NCI-H1694 treated with DMSO at 0.1 percent for 48 hours (cell line): ENCODE measurements around the gene PTPN1.

ENCODE experiments used
- DNase-seq: peaks from one replicate; lab custom pipeline; 2025; lab: John Stamatoyannopoulos, UW

PTPN1 gene

GRCh38 chr20:50575865-50576720, 65.9 kb downstream of the PTPN1 start:
- peak; percentile 5 for DNase-seq

GRCh38 chr20:50577175-50578018, 67.2 kb downstream of the PTPN1 start:
- peak; percentile 11 for DNase-seq

GRCh38 chr20:50578061-50578777, 68.0 kb downstream of the PTPN1 start:
- no peak for DNase-seq

- DNase-seq = no peak
Measured at GRCh38 chr20:50578778-50579165, 68.6 kb downstream of the PTPN1 start.

- DNase-seq = no peak
Measured at GRCh38 chr20:50579511-50579910, 69.3 kb downstream of the PTPN1 start.

- DNase-seq = no peak
Measured at GRCh38 chr20:50580016-50580747, 70.0 kb downstream of the PTPN1 start.

GRCh38 chr20:50580842-50581544, 70.8 kb downstream of the PTPN1 start:
- no peak for DNase-seq

GRCh38 chr20:50582092-50582491, 71.9 kb downstream of the PTPN1 start:
- DNase-seq = no peak

- no peak for DNase-seq
Measured at GRCh38 chr20:50582591-50583234, 72.5 kb downstream of the PTPN1 start.

GRCh38 chr20:50583442-50584150, 73.4 kb downstream of the PTPN1 start:
- no peak for DNase-seq

- DNase-seq = no peak
Measured at GRCh38 chr20:50584687-50585086, 74.5 kb downstream of the PTPN1 start.

- no peak for DNase-seq
Measured at GRCh38 chr20:50585214-50585613, 75.0 kb downstream of the PTPN1 start.

- DNase-seq = no peak
Measured at GRCh38 chr20:50585678-50586077, 75.5 kb downstream of the PTPN1 start.

GRCh38 chr20:50586531-50587232, 76.5 kb downstream of the PTPN1 start:
- DNase-seq = no peak

GRCh38 chr20:50587291-50587961, 77.2 kb downstream of the PTPN1 start:
- no peak for DNase-seq

- DNase-seq = peak; percentile 8
Measured at GRCh38 chr20:50588034-50588736, 78.0 kb downstream of the PTPN1 start.

GRCh38 chr20:50589548-50590347, 79.6 kb downstream of the PTPN1 start:
- DNase-seq = no peak
